WTC11 (cell line): ENCODE measurements around the gene MIOX. TPM values are rescaled to one million over a fixed set of nuclear protein-coding genes. Genes with fewer than 3 reads are reported as not detected.

ENCODE experiments used
- ATAC-seq: fragments of 200-7000 bp; cut with Tn5 transposase; 2 replicates; pipeline ENCODE4 v1.10.0; 2021; ENCODE audit warnings: mild to moderate bottlenecking, moderate library complexity
- CTCF ChIA-PET: fragments of 300-600 bp; sonication (Branson Sonifier 250); formaldehyde crosslinking; loops from one replicate; lab custom pipeline; 2021; ENCODE audit warnings: antibody characterized with exemption; lab: Charles Lee
- POLR2A ChIA-PET: fragments of 350-600 bp; sonication (Branson Sonifier 250); formaldehyde crosslinking; loops from one replicate; lab custom pipeline; 2021; ENCODE audit warnings: antibody characterized with exemption; lab: Charles Lee
- DNase-seq: peaks from one replicate; pipeline ENCODE4 v3.0.0; 2021; ENCODE audit warnings: low spot score
- H3K27ac Mint-ChIP-seq: 2 replicates; pipeline ENCODE4 v1.8.0; 2021; ENCODE audit warnings: mixed read lengths
- H3K27me3 Mint-ChIP-seq: 2 replicates; pipeline ENCODE4 v1.8.0; 2021; ENCODE audit warnings: low read depth, mild to moderate bottlenecking, moderate library complexity, mixed read lengths
- H3K36me3 Mint-ChIP-seq: 2 replicates; pipeline ENCODE4 v1.8.0; 2021; ENCODE audit warnings: mixed read lengths
- H3K4me1 Mint-ChIP-seq: 2 replicates; pipeline ENCODE4 v1.8.0; 2022; ENCODE audit warnings: mixed read lengths
- H3K4me3 Mint-ChIP-seq: 2 replicates; pipeline ENCODE4 v1.8.0; 2021; ENCODE audit warnings: mild to moderate bottlenecking, moderate library complexity, mixed read lengths
- H3K9me3 Mint-ChIP-seq: 2 replicates; pipeline ENCODE4 v1.8.0; 2021; ENCODE audit warnings: mixed read lengths
- ELF4 ChIP-seq: sonication (generic); formaldehyde crosslinking; IDR thresholded peaks from 2 replicates; pipeline ENCODE4 v1.8.1; 2022; ENCODE audit warnings: low read depth, mild to moderate bottlenecking, moderate library complexity, missing genetic modification reagents
- MYBL2 ChIP-seq: sonication (generic); formaldehyde crosslinking; IDR thresholded peaks from 2 replicates; pipeline ENCODE4 v1.8.1; 2023; ENCODE audit warnings: mild to moderate bottlenecking, moderate library complexity, missing genetic modification reagents
- NR1H2 ChIP-seq: sonication (generic); formaldehyde crosslinking; IDR thresholded peaks from 2 replicates; pipeline ENCODE4 v1.9.0; 2021; ENCODE audit warnings: mild to moderate bottlenecking, moderate library complexity, missing genetic modification reagents
- SOX15 ChIP-seq: fragments of 250-450 bp; sonication (Bioruptor Pico); IDR thresholded peaks from 2 replicates; pipeline ENCODE4 v1.9.0; 2021; ENCODE audit warnings: mild to moderate bottlenecking
- SP1 ChIP-seq: sonication (generic); formaldehyde crosslinking; conservative IDR thresholded peaks from 2 replicates; pipeline ENCODE4 v1.8.1; 2022; ENCODE audit warnings: missing genetic modification reagents
- TCF7 ChIP-seq: sonication (generic); formaldehyde crosslinking; IDR thresholded peaks from 2 replicates; pipeline ENCODE4 v1.8.0; 2022; ENCODE audit warnings: mild to moderate bottlenecking, low read depth, missing genetic modification reagents, moderate library complexity
- TEAD4 ChIP-seq: sonication (generic); formaldehyde crosslinking; IDR thresholded peaks from 2 replicates; pipeline ENCODE4 v1.8.0; 2022; ENCODE audit warnings: mild to moderate bottlenecking, missing genetic modification reagents
- TP53 ChIP-seq: sonication (generic); formaldehyde crosslinking; IDR thresholded peaks from 2 replicates; pipeline ENCODE4 v1.8.1; 2023; ENCODE audit warnings: mild to moderate bottlenecking, missing genetic modification reagents
- ZBTB21 ChIP-seq: sonication (generic); formaldehyde crosslinking; IDR thresholded peaks from 2 replicates; pipeline ENCODE4 v1.8.1; 2023; ENCODE audit warnings: mild to moderate bottlenecking, missing genetic modification reagents, borderline replicate concordance
- ZNF121 ChIP-seq: sonication (generic); formaldehyde crosslinking; IDR thresholded peaks from 2 replicates; pipeline ENCODE4 v1.8.0; 2023; ENCODE audit warnings: missing genetic modification reagents
- ZNF416 ChIP-seq: fragments of 250-450 bp; sonication (Bioruptor Pico); IDR thresholded peaks from 2 replicates; pipeline ENCODE4 v1.9.0; 2021; ENCODE audit warnings: mild to moderate bottlenecking, inconsistent platforms
- total RNA-seq: library from RNA; stranded (reverse); gene quantifications from 3 replicates; pipeline ENCODE4 v1.2.3, GENCODE V29; 2021
- TF ChIP-seq, protein P1 (sequence below): sonication (generic); formaldehyde crosslinking; IDR thresholded peaks from 2 replicates; pipeline ENCODE4 v1.8.1; 2022; ENCODE audit warnings: missing genetic modification reagents, borderline replicate concordance
- TF ChIP-seq, protein P2 (sequence below): sonication (generic); formaldehyde crosslinking; IDR thresholded peaks from 2 replicates; pipeline ENCODE4 v1.8.0; 2022; ENCODE audit warnings: mild to moderate bottlenecking, missing genetic modification reagents
- TF ChIP-seq, protein P3 (sequence below): sonication (generic); formaldehyde crosslinking; IDR thresholded peaks from 2 replicates; pipeline ENCODE4 v1.8.1; 2022; ENCODE audit warnings: low read depth, missing genetic modification reagents, borderline replicate concordance
- TF ChIP-seq, protein P4 (sequence below): sonication (generic); formaldehyde crosslinking; IDR thresholded peaks from 2 replicates; pipeline ENCODE4 v1.8.1; 2023; ENCODE audit warnings: mild to moderate bottlenecking, missing genetic modification reagents, moderate library complexity
- TF ChIP-seq, protein P5 (sequence below): sonication (generic); formaldehyde crosslinking; IDR thresholded peaks from 2 replicates; pipeline ENCODE4 v1.8.1; 2022; ENCODE audit warnings: mild to moderate bottlenecking, moderate library complexity, missing genetic modification reagents
- TF ChIP-seq, protein P6 (sequence below): sonication (generic); formaldehyde crosslinking; IDR thresholded peaks from 2 replicates; pipeline ENCODE4 v1.8.0; 2022; ENCODE audit warnings: mild to moderate bottlenecking, missing genetic modification reagents

Gene MIOX
- total RNA-seq, 1 experiment from 2014 or later, result 0.33 TPM

DNA sequence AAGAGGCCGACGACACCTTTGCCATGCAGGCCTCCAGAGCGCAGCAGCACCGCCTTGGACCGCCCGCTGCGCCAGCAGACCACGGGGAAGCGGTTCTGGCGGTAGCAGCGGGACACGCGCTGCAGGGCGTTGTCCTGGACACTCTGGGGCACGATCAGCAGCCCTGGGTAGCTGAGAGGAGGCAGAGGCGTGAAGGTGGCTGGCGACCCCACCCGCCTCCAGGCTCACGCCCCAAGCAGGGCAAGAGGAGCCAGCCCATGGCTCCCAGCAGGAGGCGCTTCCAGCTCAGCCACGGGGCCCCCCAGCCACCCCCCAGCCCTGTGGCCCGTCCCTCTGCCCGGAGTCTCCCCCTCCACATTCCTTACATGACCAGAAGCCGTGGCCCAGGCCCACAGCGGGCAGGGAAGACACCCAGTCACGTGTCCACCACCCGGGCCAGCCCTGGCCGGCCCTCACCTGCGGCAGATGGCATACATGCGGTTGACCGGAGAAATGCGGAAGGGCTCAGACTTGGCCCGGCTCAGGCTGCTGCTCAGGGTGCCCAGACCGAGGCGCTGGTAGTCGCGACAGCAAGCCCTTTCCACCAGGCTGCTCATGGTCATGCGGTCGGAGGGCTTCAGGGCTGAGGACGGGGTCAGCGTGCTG, 27.0 kb upstream of the MIOX start:
- Mint-ChIP-seq H3K27me3 (no peaks in the 10 kb centered on the region; the same call in 1 of the 2 replicates), H3K4me1 (no peaks in the 10 kb centered on the region), H3K9me3 (no peaks in the 10 kb centered on the region), H3K36me3 (peaks cover 47% of the 10 kb centered on the region), H3K4me3 (no peak overlapping the region), H3K27ac (no peak overlapping the region)
- TF ChIP-seq SP1 (CRISPR knock-in tag) (no peak), SOX15 (CRISPR knock-in tag) (no peak), TP53 (no peak), NR1H2 (CRISPR knock-in tag) (no peak), ZNF416 (CRISPR knock-in tag) (no peak)
- TF ChIP-seq, protein P1, sequence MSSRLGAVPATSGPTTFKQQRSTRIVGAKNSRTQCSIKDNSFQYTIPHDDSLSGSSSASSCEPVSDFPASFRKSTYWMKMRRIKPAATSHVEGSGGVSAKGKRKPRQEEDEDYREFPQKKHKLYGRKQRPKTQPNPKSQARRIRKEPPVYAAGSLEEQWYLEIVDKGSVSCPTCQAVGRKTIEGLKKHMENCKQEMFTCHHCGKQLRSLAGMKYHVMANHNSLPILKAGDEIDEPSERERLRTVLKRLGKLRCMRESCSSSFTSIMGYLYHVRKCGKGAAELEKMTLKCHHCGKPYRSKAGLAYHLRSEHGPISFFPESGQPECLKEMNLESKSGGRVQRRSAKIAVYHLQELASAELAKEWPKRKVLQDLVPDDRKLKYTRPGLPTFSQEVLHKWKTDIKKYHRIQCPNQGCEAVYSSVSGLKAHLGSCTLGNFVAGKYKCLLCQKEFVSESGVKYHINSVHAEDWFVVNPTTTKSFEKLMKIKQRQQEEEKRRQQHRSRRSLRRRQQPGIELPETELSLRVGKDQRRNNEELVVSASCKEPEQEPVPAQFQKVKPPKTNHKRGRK, result no peak
- TF ChIP-seq, protein P2, sequence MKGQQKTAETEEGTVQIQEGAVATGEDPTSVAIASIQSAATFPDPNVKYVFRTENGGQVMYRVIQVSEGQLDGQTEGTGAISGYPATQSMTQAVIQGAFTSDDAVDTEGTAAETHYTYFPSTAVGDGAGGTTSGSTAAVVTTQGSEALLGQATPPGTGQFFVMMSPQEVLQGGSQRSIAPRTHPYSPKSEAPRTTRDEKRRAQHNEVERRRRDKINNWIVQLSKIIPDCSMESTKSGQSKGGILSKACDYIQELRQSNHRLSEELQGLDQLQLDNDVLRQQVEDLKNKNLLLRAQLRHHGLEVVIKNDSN (CRISPR knock-in tag), result no peak
- TF ChIP-seq, protein P3, sequence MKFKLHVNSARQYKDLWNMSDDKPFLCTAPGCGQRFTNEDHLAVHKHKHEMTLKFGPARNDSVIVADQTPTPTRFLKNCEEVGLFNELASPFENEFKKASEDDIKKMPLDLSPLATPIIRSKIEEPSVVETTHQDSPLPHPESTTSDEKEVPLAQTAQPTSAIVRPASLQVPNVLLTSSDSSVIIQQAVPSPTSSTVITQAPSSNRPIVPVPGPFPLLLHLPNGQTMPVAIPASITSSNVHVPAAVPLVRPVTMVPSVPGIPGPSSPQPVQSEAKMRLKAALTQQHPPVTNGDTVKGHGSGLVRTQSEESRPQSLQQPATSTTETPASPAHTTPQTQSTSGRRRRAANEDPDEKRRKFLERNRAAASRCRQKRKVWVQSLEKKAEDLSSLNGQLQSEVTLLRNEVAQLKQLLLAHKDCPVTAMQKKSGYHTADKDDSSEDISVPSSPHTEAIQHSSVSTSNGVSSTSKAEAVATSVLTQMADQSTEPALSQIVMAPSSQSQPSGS, result no peak
- TF ChIP-seq, protein P4, sequence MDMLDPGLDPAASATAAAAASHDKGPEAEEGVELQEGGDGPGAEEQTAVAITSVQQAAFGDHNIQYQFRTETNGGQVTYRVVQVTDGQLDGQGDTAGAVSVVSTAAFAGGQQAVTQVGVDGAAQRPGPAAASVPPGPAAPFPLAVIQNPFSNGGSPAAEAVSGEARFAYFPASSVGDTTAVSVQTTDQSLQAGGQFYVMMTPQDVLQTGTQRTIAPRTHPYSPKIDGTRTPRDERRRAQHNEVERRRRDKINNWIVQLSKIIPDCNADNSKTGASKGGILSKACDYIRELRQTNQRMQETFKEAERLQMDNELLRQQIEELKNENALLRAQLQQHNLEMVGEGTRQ (CRISPR knock-in tag), result no peak
- TF ChIP-seq, protein P5, sequence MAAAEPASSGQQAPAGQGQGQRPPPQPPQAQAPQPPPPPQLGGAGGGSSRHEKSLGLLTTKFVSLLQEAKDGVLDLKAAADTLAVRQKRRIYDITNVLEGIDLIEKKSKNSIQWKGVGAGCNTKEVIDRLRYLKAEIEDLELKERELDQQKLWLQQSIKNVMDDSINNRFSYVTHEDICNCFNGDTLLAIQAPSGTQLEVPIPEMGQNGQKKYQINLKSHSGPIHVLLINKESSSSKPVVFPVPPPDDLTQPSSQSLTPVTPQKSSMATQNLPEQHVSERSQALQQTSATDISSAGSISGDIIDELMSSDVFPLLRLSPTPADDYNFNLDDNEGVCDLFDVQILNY (CRISPR knock-in tag), result no peak
- no peak for ATAC-seq
- DNase-seq, result no peak
- ChIA-PET POLR2A (no interaction called here), CTCF (interaction anchor here (1.4 to 1.9 kb wide), 2 partner anchors 60 to 66 kb away, joined by 3 to 5 read pairs; partner anchors contain the start of gene SCO2)

DNA sequence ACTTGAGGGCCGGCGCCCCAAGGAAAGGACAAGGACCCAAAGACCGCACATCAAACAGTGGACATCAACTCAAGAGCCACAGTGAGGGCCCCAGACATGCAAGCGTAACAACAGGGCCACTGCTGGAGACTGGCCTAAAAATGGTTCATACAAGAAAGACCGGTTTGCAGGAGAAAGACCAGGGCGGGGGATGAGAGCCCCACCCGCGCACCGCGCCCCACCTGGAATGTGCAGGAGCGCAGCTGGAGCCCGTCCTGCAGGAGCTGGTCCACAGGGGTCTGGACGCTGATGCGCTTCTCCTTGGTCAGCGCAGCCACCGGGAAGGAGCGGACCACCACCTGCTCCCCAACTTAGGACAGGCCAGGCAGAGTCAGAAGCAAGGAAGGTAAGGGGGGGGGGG, 25.7 kb upstream of the MIOX start:
- CTCF ChIA-PET, result no interaction called here
- no peak for DNase-seq
- Mint-ChIP-seq H3K27me3 (no peaks in the 10 kb centered on the region; the same call in 1 of the 2 replicates), H3K27ac (no peak overlapping the region), H3K4me1 (no peaks in the 10 kb centered on the region), H3K36me3 (peaks cover 42% of the 10 kb centered on the region), H3K4me3 (no peak overlapping the region), H3K9me3 (no peaks in the 10 kb centered on the region)
- POLR2A ChIA-PET, result no interaction called here
- no peak for ATAC-seq
- TF ChIP-seq, protein P3, result no peak
- no peak for TF ChIP-seq ZNF121 (CRISPR knock-in tag)
- TF ChIP-seq, protein P6, sequence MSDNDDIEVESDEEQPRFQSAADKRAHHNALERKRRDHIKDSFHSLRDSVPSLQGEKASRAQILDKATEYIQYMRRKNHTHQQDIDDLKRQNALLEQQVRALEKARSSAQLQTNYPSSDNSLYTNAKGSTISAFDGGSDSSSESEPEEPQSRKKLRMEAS, result no peak
- no peak for TF ChIP-seq TCF7 (CRISPR knock-in tag)
- TF ChIP-seq MYBL2 (CRISPR knock-in tag), result no peak
- TF ChIP-seq ELF4, result no peak
- no peak for TF ChIP-seq TEAD4 (CRISPR knock-in tag)
- no peak for TF ChIP-seq ZBTB21 (CRISPR knock-in tag)
